Thymus (tissue), 11 donors: ENCODE data around the gene AAGAB. TPM values are rescaled to one million over a fixed set of nuclear protein-coding genes. Genes with fewer than 3 reads are reported as not detected.

Source experiments
- DNase-seq, 9 donors: peaks; one replicate each; pipeline ENCODE4 v3.0.0-alpha.2; 2013; ENCODE audit warnings: low spot score in 9 of 9, low read depth in 6 of 9, missing footprints in 1 of 9
- H3K27ac ChIP-seq, 2 donors: one replicate each; pipeline ENCODE4 v1.5.1; 2013; ENCODE audit warnings: control low read depth in 1 of 2, low read depth in 1 of 2, low read length in 1 of 2, mild to moderate bottlenecking in 1 of 2, moderate library complexity in 1 of 2
- H3K27me3 ChIP-seq, 2 donors: one replicate each; pipeline ENCODE4 v1.5.1; 2013; ENCODE audit warnings: low read length in 1 of 2; ENCODE audit not compliant: control insufficient read depth in 2 of 2, insufficient read depth in 1 of 2
- H3K36me3 ChIP-seq, 2 donors: one replicate each; pipeline ENCODE4 v1.5.1; 2013; ENCODE audit warnings: low read length in 1 of 2, mild to moderate bottlenecking in 1 of 2, moderate library complexity in 1 of 2; ENCODE audit not compliant: control insufficient read depth in 2 of 2, insufficient read depth in 2 of 2
- H3K4me1 ChIP-seq, 2 donors: one replicate each; pipeline ENCODE4 v1.5.1; 2013; ENCODE audit warnings: low read length in 2 of 2; ENCODE audit not compliant: control insufficient read depth in 2 of 2, insufficient read depth in 2 of 2
- H3K4me3 ChIP-seq, 2 donors: one replicate each; pipeline ENCODE4 v1.5.1; 2013; ENCODE audit warnings: low read length in 2 of 2, control low read depth in 1 of 2, mild to moderate bottlenecking in 1 of 2
- H3K9me3 ChIP-seq, 2 donors: one replicate each; pipeline ENCODE4 v1.5.1; 2013; ENCODE audit warnings: low read length in 1 of 2, mild to moderate bottlenecking in 1 of 2; ENCODE audit not compliant: control insufficient read depth in 2 of 2, insufficient read depth in 1 of 2
- WGBS: extraction: QIAGEN DNeasy Blood & Tissue Kit; methylation state at CpG from one replicate; pipeline ENCODE4 v1.1.7; 2013; 5-methylcytosine and 5-hydroxymethylcytosine counted together
- polyA plus RNA-seq: library from polyadenylated mRNA; stranded (reverse); fragments of 200-250 nt; gene quantifications from one replicate; pipeline ENCODE4 v1.2.3, GENCODE V29; 2013
- total RNA-seq: library from RNA; stranded (reverse); fragments of 120-200 nt; gene quantifications from one replicate; pipeline ENCODE4 v1.2.4, GENCODE V29; 2013
- donor health status: healthy.

Gene AAGAB
- total and polyA plus RNA-seq, 2 donors, result 23.2 to 45.7 TPM

GRCh38 chr15:67244971-67245478, 9.4 kb downstream of the AAGAB start:
- Histone ChIP-seq H3K36me3 (no peaks in the 10 kb centered on the region), H3K27me3 (no peaks in the 10 kb centered on the region), H3K4me3 (no peak overlapping the region), H3K4me1 (no peaks in the 10 kb centered on the region), H3K9me3 (no peaks in the 10 kb centered on the region), H3K27ac (no peak overlapping the region)
- WGBS, result 98% methylated on average over 3 of the region's 3 CpGs
- no peak for DNase-seq

GRCh38 chr15:67242708-67243111, 11.8 kb downstream of the AAGAB start:
- WGBS, result 67% methylated on average over 3 of the region's 3 CpGs
- H3K27ac ChIP-seq, result no peak overlapping the region
- no peaks in the 10 kb centered on the region for H3K4me1 ChIP-seq

GRCh38 chr15:67241132-67241855, 13.2 kb downstream of the AAGAB start:
- no peaks in the 10 kb centered on the region for H3K27me3 ChIP-seq
- no peaks in the 10 kb centered on the region for H3K36me3 ChIP-seq
- no peaks in the 10 kb centered on the region for H3K4me1 ChIP-seq
- H3K4me3 ChIP-seq, result no peak overlapping the region
- 91% methylated on average over 4 of the region's 4 CpGs for WGBS
- H3K27ac ChIP-seq, result peak overlapping the region in 1 of 2 donors; percentile 46
- no peak for DNase-seq
- H3K9me3 ChIP-seq, result no peaks in the 10 kb centered on the region

More at GRCh38 chr15:67242708-67243111, 11.8 kb downstream of the AAGAB start:
- Histone ChIP-seq H3K27me3 (no peaks in the 10 kb centered on the region), H3K36me3 (no peaks in the 10 kb centered on the region), H3K9me3 (no peaks in the 10 kb centered on the region), H3K4me3 (no peak overlapping the region)
- peak in 1 of 9 donors; percentile 6 for DNase-seq

GRCh38 chr15:67240235-67241131, 14.0 kb downstream of the AAGAB start:
- Histone ChIP-seq H3K4me1 (no peaks in the 10 kb centered on the region), H3K27ac (no peak overlapping the region), H3K27me3 (no peaks in the 10 kb centered on the region), H3K4me3 (no peak overlapping the region), H3K36me3 (no peaks in the 10 kb centered on the region), H3K9me3 (no peaks in the 10 kb centered on the region)
- 78% methylated on average over 3 of the region's 3 CpGs for WGBS
- DNase-seq, result peak in 4 of 9 donors; percentile 15 to 56 (median 22)

- no peaks in the 10 kb centered on the region for H3K4me1 ChIP-seq
- 96% methylated on average over 3 of the region's 3 CpGs for WGBS
- peaks cover 34 to 36% of the 10 kb centered on the region in 2 donors for H3K36me3 ChIP-seq
- no peak overlapping the region for H3K27ac ChIP-seq
- no peaks in the 10 kb centered on the region for H3K9me3 ChIP-seq
- no peaks in the 10 kb centered on the region for H3K27me3 ChIP-seq
- no peak overlapping the region for H3K4me3 ChIP-seq
- no peak for DNase-seq
Measured at GRCh38 chr15:67232591-67232990, 21.9 kb downstream of the AAGAB start.

- Histone ChIP-seq H3K27me3 (no peaks in the 10 kb centered on the region), H3K27ac (no peak overlapping the region), H3K4me1 (no peaks in the 10 kb centered on the region), H3K9me3 (no peaks in the 10 kb centered on the region), H3K4me3 (no peak overlapping the region), H3K36me3 (peaks cover 34 to 36% of the 10 kb centered on the region in 2 donors)
- WGBS, result 100% methylated on average over 2 of the region's 2 CpGs
- no peak for DNase-seq
Measured at GRCh38 chr15:67230504-67230903, 24.0 kb downstream of the AAGAB start.

GRCh38 chr15:67228286-67228685, 26.2 kb downstream of the AAGAB start:
- 9% methylated on average over 1 of the region's 1 CpG for WGBS

GRCh38 chr15:67227846-67228245, 26.6 kb downstream of the AAGAB start:
- Histone ChIP-seq H3K4me1 (no peaks in the 10 kb centered on the region), H3K27ac (no peak overlapping the region), H3K27me3 (no peaks in the 10 kb centered on the region), H3K36me3 (peaks cover 21 to 28% of the 10 kb centered on the region in 2 donors), H3K9me3 (no peaks in the 10 kb centered on the region), H3K4me3 (no peak overlapping the region)
- DNase-seq, result no peak
- 87% methylated on average over 1 of the region's 1 CpG for WGBS

More at GRCh38 chr15:67228286-67228685, 26.2 kb downstream of the AAGAB start:
- Histone ChIP-seq H3K4me3 (no peak overlapping the region), H3K36me3 (peaks cover 23 to 29% of the 10 kb centered on the region in 2 donors), H3K9me3 (no peaks in the 10 kb centered on the region), H3K4me1 (no peaks in the 10 kb centered on the region), H3K27me3 (no peaks in the 10 kb centered on the region), H3K27ac (no peak overlapping the region)
- no peak for DNase-seq

- DNase-seq, result no peak
- Histone ChIP-seq H3K36me3 (peaks cover 18 to 25% of the 10 kb centered on the region in 2 donors), H3K4me1 (no peaks in the 10 kb centered on the region), H3K27ac (no peak overlapping the region), H3K9me3 (no peaks in the 10 kb centered on the region), H3K4me3 (no peak overlapping the region), H3K27me3 (no peaks in the 10 kb centered on the region)
- WGBS, result 95% methylated on average over 1 of the region's 1 CpG
Measured at GRCh38 chr15:67227431-67227830, 27.0 kb downstream of the AAGAB start.
